NCI-H524 treated with DMSO at 0.1 percent for 48 hours (cell line): ENCODE results near the gene NELL1.

ENCODE experiments used
- DNase-seq: peaks from one replicate; lab custom pipeline; 2025; lab: John Stamatoyannopoulos, UW

The NELL1 gene

GRCh38 chr11:20874358-20874757 is 205.0 kb downstream of the NELL1 start:
- no peak for DNase-seq

GRCh38 chr11:20875889-20876288 is 206.5 kb downstream of the NELL1 start:
- no peak for DNase-seq

GRCh38 chr11:20876738-20877137 is 207.4 kb downstream of the NELL1 start:
- DNase-seq, result no peak

GRCh38 chr11:20880094-20880493 is 210.7 kb downstream of the NELL1 start:
- no peak for DNase-seq

- no peak for DNase-seq
Observed at GRCh38 chr11:20881328-20882079, 212.1 kb downstream of the NELL1 start.

- DNase-seq, result no peak
Observed at GRCh38 chr11:20887137-20887536, 217.8 kb downstream of the NELL1 start.

- no peak for DNase-seq
Observed at GRCh38 chr11:20894296-20894695, 224.9 kb downstream of the NELL1 start.

- no peak for DNase-seq
Observed at GRCh38 chr11:20909995-20910726, 240.8 kb downstream of the NELL1 start.

GRCh38 chr11:20910733-20911132 is 241.3 kb downstream of the NELL1 start:
- DNase-seq, result no peak

GRCh38 chr11:20912065-20912821 is 242.9 kb downstream of the NELL1 start:
- no peak for DNase-seq

GRCh38 chr11:20912922-20913512 is 243.6 kb downstream of the NELL1 start:
- no peak for DNase-seq

GRCh38 chr11:20917306-20917705 is 247.9 kb downstream of the NELL1 start:
- DNase-seq, result no peak

GRCh38 chr11:20926799-20927540 is 257.6 kb downstream of the NELL1 start:
- DNase-seq, result no peak

GRCh38 chr11:20931029-20931428 is 261.6 kb downstream of the NELL1 start:
- DNase-seq, result no peak

GRCh38 chr11:20933086-20933485 is 263.7 kb downstream of the NELL1 start:
- no peak for DNase-seq

- no peak for DNase-seq
Observed at GRCh38 chr11:20933958-20934357, 264.6 kb downstream of the NELL1 start.

- DNase-seq, result peak; percentile 72
Observed at GRCh38 chr11:20934516-20934915, 265.1 kb downstream of the NELL1 start.

- no peak for DNase-seq
Observed at GRCh38 chr11:20937826-20938225, 268.4 kb downstream of the NELL1 start.

GRCh38 chr11:20949585-20949984 is 280.2 kb downstream of the NELL1 start:
- DNase-seq, result no peak

- DNase-seq, result no peak
Observed at GRCh38 chr11:20962581-20962980, 293.2 kb downstream of the NELL1 start.

- no peak for DNase-seq
Observed at GRCh38 chr11:20963596-20963995, 294.2 kb downstream of the NELL1 start.

- no peak for DNase-seq
Observed at GRCh38 chr11:20964985-20965384, 295.6 kb downstream of the NELL1 start.
